Measurements from ENCODE around the gene ZRANB1.

Gene ZRANB1

DNA sequence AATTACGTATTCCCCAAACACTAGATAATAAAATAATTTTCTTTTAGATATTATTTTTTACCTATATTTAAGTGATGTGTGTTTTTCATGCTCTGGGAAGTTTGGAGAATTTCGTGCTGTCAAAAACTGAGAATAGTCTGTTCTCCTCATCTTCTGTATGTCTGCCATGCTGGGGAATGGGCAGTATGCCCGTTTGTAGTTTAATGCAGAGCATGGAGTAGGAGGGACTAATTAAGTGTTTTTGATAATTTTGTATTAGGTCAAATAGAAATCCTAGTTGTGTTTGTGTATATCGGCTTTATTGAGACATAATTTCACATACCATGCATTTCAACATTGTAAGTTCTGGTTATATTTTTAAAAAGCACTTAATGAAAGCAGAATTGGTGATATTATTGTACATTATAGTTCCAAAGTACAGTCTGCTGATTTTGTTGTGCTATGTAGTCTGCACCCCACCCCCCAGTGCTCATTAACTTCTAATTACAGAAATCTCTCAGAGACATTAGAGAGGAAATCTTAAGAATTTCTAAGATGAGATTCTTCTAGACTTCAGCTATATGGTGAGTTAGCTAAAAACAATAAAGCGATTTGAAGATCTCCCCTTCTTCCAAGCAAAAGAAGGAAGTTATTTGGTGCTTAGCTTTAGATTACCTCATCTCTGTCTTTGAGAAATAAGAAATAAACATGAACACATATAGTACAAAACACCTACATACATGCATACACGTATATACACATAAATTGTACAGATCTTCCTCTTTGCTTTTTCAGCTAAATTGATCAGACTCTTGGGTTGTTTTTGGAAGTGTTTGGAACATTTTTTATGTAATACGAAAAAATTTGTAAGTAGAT, 22.2 kb downstream of the ZRANB1 start:
- DNase-seq (ENCODE audit: low spot score) = no peak
- Mint-ChIP-seq H3K4me1 (ENCODE audit: low read depth) (peaks cover 6% of the 10 kb centered on the region), H3K27ac (no peak overlapping the region), H3K4me3 (no peak overlapping the region), H3K36me3 (ENCODE audit: low read depth) (peaks cover 12% of the 10 kb centered on the region), H3K9me3 (no peaks in the 10 kb centered on the region), H3K27me3 (ENCODE audit: low read depth) (no peaks in the 10 kb centered on the region)

DNA sequence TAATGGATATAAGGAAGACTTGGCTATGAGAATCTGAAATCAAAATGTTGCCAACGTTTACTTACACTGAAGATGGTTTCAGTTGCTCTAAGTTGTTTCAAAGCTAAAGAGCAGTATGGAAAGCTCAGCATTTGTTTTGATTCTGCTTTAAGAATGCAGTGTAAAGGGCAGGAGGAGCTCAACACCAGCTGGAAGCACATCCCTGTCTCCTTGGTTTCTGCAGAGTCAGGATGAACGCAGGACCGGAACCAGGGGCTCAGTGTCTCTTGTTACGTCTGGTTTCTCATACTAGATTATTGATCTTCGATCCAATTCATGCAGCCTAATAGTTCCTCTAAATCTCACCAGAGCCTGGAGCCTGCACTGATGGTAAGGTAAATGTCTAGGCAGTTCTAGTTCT, 24.1 kb downstream of the ZRANB1 start:
- H3K9me3 Mint-ChIP-seq = no peaks in the 10 kb centered on the region
- no peak overlapping the region for H3K4me3 Mint-ChIP-seq
- H3K36me3 Mint-ChIP-seq (ENCODE audit: low read depth) = peaks cover 15% of the 10 kb centered on the region

DNA sequence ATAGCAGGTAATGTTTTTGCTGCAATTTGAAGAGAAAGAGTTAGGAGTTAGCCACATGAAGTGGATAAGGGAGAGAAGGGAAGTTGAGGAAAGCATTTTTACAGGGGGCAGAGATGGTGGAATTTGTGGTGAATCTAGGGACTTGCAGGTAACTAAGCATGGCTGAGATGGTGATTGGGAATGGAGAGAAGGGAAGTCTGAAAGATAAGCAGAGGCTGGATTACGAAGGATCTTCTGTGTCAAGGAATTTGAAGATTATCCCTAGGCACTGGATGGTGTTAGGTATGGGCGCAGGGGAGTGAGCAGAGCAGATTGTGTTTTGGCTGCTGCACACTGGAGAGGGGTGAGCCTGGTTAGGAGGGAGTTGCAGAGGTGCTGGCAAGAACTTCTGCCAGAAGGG, 25.3 kb downstream of the ZRANB1 start:
- peaks cover 5% of the 10 kb centered on the region for H3K4me1 Mint-ChIP-seq (ENCODE audit: low read depth)
- H3K27ac Mint-ChIP-seq = no peak overlapping the region
- no peak for DNase-seq (ENCODE audit: low spot score)

More for the DNA sequence above, 24.1 kb downstream of the ZRANB1 start:
- Mint-ChIP-seq H3K4me1 (ENCODE audit: low read depth) (peaks cover 2% of the 10 kb centered on the region), H3K27ac (no peak overlapping the region), H3K27me3 (ENCODE audit: low read depth) (no peaks in the 10 kb centered on the region)
- no peak for DNase-seq (ENCODE audit: low spot score)

DNA sequence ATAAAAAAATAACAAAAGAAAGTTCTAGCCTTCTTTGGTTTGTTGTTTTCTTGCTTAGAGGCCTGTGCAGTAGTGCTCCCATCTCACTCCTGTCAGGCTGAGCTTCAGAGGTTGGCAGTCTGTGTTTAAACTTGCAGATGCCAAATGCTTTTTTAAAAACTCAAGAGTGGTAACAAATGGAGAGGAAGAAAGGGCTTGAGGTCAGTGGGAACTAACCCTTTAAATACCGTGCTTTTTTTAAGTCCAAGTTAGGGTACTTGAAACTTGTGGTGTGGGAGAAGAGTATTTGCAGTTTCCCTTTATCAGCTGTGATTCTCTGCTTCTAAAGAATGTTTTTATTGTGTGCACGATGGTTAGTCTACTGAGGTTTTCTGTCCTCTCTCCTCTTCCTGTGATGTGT, 29.4 kb downstream of the ZRANB1 start:
- DNase-seq (ENCODE audit: low spot score) = no peak
- Mint-ChIP-seq H3K27ac (no peak overlapping the region), H3K36me3 (ENCODE audit: low read depth) (peaks cover 25% of the 10 kb centered on the region), H3K27me3 (ENCODE audit: low read depth) (no peaks in the 10 kb centered on the region), H3K4me1 (ENCODE audit: low read depth) (peaks cover 13% of the 10 kb centered on the region), H3K4me3 (no peak overlapping the region), H3K9me3 (no peaks in the 10 kb centered on the region)

More for the DNA sequence above, 25.3 kb downstream of the ZRANB1 start:
- H3K9me3 Mint-ChIP-seq = no peaks in the 10 kb centered on the region
- no peaks in the 10 kb centered on the region for H3K27me3 Mint-ChIP-seq (ENCODE audit: low read depth)
- peaks cover 15% of the 10 kb centered on the region for H3K36me3 Mint-ChIP-seq (ENCODE audit: low read depth)
- no peak overlapping the region for H3K4me3 Mint-ChIP-seq

DNA sequence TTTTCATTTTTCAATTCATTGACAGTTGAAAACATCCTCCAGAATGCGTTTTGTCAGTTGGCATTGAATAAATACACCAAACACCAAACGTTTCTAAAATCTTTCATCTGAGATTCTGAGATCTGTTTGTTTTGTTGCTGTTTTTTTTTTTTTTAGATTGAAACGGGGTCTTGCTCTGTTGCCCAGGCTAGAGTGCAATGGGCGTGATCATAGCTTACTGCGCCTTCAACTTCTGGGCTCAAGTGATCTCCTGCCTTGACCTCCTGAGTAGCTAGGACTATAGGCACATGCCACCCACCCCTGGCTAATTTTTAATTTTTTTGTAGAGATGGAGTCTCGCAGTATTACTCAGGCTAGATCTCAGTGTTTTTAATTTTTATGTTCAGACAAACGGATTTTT, 30.7 kb downstream of the ZRANB1 start:
- Mint-ChIP-seq H3K27me3 (ENCODE audit: low read depth) (no peaks in the 10 kb centered on the region), H3K27ac (no peak overlapping the region), H3K9me3 (no peaks in the 10 kb centered on the region), H3K36me3 (ENCODE audit: low read depth) (peaks cover 19% of the 10 kb centered on the region), H3K4me1 (ENCODE audit: low read depth) (peaks cover 14% of the 10 kb centered on the region), H3K4me3 (no peak overlapping the region)
- no peak for DNase-seq (ENCODE audit: low spot score)

DNA sequence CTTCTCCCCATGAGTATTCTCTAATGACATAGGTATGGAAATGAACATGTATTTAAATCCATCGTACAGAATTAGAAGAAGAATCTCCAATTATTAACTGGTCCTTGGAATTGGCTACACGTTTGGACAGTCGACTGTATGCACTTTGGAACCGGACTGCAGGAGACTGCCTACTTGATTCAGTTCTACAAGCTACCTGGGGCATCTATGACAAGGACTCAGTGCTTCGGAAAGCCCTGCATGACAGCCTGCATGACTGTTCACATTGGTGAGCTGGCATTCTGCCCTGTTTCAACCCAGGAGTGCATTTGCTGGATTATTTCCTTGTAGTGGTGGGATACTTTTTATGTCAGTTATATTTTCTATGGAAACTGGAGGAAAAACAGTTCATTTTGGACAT, 32.2 kb downstream of the ZRANB1 start:
- Mint-ChIP-seq H3K9me3 (no peaks in the 10 kb centered on the region), H3K4me3 (no peak overlapping the region), H3K36me3 (ENCODE audit: low read depth) (peaks cover 16% of the 10 kb centered on the region), H3K27ac (no peak overlapping the region), H3K4me1 (ENCODE audit: low read depth) (peaks cover 14% of the 10 kb centered on the region), H3K27me3 (ENCODE audit: low read depth) (no peaks in the 10 kb centered on the region)
- no peak for DNase-seq (ENCODE audit: low spot score)

DNA sequence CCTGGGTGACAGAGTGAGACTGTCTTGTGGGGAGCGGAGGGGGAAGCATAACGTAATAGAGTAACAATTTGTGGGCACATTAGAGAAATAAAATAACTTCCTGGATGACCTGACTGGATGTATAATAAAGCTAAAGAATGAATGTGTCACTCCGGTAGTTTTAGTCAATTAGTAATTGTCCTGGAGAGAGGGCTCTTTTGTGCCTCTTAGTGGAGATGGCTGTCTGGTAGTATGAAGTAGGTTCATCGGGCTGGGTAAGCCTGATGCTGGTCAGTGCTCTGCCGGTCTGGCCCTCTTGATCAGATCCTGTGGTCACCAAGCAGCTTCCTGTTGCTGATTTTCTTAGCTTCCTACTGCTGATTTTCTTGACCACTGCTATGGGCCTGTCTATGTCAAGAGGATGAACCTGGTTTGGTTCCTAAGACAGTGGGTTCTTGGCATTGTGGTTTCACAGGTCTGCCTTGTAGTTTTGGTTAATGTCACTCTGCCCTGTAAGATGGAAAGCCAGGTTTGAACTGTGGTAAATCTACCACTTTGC, 34.1 kb downstream of the ZRANB1 start:
- Mint-ChIP-seq H3K27ac (no peak overlapping the region), H3K27me3 (ENCODE audit: low read depth) (no peaks in the 10 kb centered on the region), H3K36me3 (ENCODE audit: low read depth) (peaks cover 18% of the 10 kb centered on the region), H3K9me3 (no peaks in the 10 kb centered on the region), H3K4me1 (ENCODE audit: low read depth) (peaks cover 14% of the 10 kb centered on the region), H3K4me3 (no peak overlapping the region)
- no peak for DNase-seq (ENCODE audit: low spot score)

DNA sequence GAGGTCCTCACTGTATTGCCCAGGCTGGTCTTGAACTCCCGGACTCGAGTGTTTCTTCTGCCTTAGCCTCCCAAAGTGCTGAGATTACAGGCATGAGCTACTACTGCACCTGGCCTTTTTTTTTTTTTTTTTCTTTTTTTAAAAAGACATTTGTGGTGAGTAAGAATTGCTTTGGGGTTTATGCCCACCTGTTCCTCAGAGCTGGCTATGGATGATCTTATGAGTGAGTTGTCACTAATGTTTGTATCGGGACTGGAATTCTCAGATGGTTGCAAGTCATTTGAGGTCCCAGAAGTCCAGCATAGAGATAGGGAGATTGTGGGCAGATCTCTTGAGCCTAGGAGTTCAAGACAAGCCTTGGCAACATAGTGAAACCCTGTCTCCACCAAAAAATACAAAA, 35.2 kb downstream of the ZRANB1 start:
- no peak for DNase-seq (ENCODE audit: low spot score)
- Mint-ChIP-seq H3K9me3 (no peaks in the 10 kb centered on the region), H3K4me1 (ENCODE audit: low read depth) (peaks cover 9% of the 10 kb centered on the region), H3K27me3 (ENCODE audit: low read depth) (no peaks in the 10 kb centered on the region), H3K4me3 (no peak overlapping the region), H3K36me3 (ENCODE audit: low read depth) (peaks cover 24% of the 10 kb centered on the region), H3K27ac (no peak overlapping the region)

DNA sequence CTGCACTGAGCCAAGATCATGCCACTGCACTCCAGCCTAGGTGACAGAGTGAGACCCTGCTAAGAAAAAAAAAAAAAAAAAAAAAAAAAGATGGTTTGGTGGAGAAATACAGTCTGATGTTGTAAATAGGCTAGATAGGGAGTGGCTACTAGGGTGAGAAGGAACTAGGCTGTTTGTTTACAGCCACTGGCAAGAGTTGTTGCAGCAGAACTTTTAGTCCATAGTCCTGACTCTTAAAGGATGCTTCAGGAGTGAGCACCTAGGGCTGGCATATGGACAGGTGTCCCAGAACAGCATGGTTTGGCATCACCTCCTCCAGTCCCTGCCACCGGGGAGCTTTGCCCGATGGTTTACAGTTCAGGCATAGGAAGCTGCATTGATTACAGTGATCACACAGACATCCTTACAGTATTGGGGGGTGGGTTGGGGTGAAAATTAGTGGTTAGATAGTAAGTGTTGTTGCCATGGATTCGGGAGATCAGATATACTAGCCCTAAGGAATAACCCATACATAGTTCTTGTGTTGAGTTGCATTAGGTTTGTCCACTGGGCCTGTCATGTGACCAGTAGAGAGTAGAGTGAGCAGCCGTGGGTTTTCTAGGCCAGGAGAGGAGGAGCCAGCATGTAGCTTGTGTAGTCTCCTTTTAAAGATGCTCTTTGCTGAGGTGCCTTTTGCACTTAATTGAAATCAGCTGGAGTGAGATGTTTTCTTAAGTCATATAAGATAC, 35.9 kb downstream of the ZRANB1 start:
- Mint-ChIP-seq H3K9me3 (no peaks in the 10 kb centered on the region), H3K36me3 (ENCODE audit: low read depth) (peaks cover 25% of the 10 kb centered on the region), H3K4me1 (ENCODE audit: low read depth) (peaks cover 8% of the 10 kb centered on the region), H3K4me3 (no peak overlapping the region), H3K27me3 (ENCODE audit: low read depth) (no peaks in the 10 kb centered on the region), H3K27ac (no peak overlapping the region)
- no peak for DNase-seq (ENCODE audit: low spot score)

DNA sequence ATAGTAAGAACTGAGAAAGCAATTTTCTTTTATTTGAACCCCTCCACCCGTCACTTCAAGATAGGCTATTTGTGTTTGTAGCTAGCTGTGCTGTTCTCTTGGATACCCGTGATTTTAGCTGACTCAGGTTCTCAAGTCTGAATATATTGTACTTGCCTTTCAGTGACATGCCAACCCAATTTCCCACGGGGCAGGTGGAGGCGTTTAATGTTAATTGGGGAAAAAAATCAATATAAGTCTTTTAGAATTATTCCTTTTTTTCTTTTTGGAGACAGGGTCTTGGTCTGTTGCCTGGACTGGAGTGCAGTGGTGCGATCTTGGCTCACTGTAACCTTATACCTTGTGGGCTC, 36.4 kb downstream of the ZRANB1 start:
- no peak overlapping the region for H3K27ac Mint-ChIP-seq
- H3K36me3 Mint-ChIP-seq (ENCODE audit: low read depth) = peaks cover 31% of the 10 kb centered on the region
- H3K9me3 Mint-ChIP-seq = no peaks in the 10 kb centered on the region
- H3K4me1 Mint-ChIP-seq (ENCODE audit: low read depth) = peaks cover 13% of the 10 kb centered on the region
- H3K4me3 Mint-ChIP-seq = no peak overlapping the region
- DNase-seq (ENCODE audit: low spot score) = no peak
- no peaks in the 10 kb centered on the region for H3K27me3 Mint-ChIP-seq (ENCODE audit: low read depth)

DNA sequence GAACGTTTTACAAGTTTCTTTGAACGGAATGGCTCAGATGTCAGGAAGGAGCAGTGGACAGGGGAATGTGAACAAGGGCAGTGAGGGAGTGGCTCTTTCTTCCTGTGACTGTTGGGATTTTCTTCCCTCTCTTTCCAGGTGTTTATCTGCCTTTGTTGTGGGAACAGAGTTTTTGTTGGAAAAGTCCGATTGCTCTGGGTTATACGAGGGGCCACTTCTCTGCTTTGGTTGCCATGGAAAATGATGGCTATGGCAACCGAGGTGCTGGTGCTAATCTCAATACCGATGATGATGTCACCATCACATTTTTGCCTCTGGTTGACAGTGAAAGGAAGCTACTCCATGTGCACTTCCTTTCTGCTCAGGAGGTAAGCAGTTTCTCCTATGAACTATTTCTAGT, 41.4 kb downstream of the ZRANB1 start:
- DNase-seq (ENCODE audit: low spot score) = no peak
- Mint-ChIP-seq H3K27ac (no peak overlapping the region), H3K27me3 (ENCODE audit: low read depth) (no peaks in the 10 kb centered on the region), H3K4me1 (ENCODE audit: low read depth) (peaks cover 10% of the 10 kb centered on the region), H3K4me3 (no peak overlapping the region), H3K36me3 (ENCODE audit: low read depth) (peaks cover 38% of the 10 kb centered on the region), H3K9me3 (no peaks in the 10 kb centered on the region)

DNA sequence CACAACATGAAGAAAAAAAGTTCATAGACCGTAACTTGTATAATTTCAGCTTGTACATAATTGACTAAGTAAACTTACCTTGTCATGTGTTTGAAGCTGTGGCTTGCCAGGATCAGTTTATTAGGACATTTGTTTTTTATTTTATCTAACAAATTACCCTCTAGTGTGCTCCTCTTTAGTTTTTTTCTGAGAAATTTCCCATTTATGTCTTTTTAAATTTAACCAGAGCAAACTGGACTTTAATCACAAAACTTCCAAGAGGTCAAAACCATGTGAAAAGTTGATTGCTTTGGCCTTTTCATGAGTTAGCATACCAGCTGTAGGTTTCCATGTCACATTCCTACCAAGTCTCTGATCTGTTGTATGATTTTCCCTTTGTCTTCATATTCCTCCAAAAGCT, 42.5 kb downstream of the ZRANB1 start:
- DNase-seq (ENCODE audit: low spot score) = no peak
- H3K36me3 Mint-ChIP-seq (ENCODE audit: low read depth) = peaks cover 35% of the 10 kb centered on the region
- no peaks in the 10 kb centered on the region for H3K9me3 Mint-ChIP-seq
- H3K27ac Mint-ChIP-seq = no peak overlapping the region
- no peaks in the 10 kb centered on the region for H3K27me3 Mint-ChIP-seq (ENCODE audit: low read depth)
- H3K4me3 Mint-ChIP-seq = no peak overlapping the region
- H3K4me1 Mint-ChIP-seq (ENCODE audit: low read depth) = peaks cover 10% of the 10 kb centered on the region

DNA sequence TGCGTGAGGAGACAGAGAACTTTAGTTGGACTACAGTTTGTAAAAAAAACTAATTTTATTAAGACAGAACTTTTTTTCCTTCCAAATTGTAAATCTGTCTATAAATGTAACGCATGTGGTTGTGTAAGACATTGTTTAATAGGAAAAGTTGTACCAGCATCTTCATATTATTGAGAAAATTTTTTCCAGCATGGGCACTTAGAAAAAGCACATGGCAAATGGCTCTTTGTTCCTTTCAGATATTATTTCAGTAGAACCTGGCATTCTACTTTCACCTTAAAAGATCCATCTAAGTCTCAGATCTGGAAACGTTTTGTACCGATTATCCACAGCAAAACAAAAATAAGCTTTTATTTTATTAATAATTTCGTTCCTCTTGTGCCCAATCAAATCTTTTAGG, 43.2 kb downstream of the ZRANB1 start:
- H3K36me3 Mint-ChIP-seq (ENCODE audit: low read depth) = peaks cover 34% of the 10 kb centered on the region

DNA sequence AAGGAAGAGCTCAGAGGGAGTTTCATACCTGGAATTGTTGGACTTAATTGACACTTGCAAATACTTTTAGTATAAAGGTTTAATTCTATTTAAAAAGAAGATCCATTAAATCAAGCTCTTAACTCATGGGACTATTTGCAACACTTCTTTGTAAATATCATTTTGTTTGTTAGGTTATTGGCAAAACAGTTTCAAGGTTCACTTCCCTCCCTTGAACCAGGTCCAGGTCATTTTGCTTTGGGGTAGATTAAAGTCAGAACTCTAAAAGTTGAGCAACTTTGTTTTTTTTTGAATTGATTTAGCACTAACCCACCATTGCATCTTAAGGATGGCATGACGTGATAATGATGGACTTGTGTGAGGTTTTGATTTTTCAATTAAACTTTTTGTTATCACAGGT, 45.9 kb downstream of the ZRANB1 start:
- H3K9me3 Mint-ChIP-seq = no peaks in the 10 kb centered on the region
- DNase-seq (ENCODE audit: low spot score) = no peak
- no peaks in the 10 kb centered on the region for H3K27me3 Mint-ChIP-seq (ENCODE audit: low read depth)
- peaks cover 25% of the 10 kb centered on the region for H3K36me3 Mint-ChIP-seq (ENCODE audit: low read depth)
- H3K4me3 Mint-ChIP-seq = no peak overlapping the region
- peaks cover 10% of the 10 kb centered on the region for H3K4me1 Mint-ChIP-seq (ENCODE audit: low read depth)
- H3K27ac Mint-ChIP-seq = no peak overlapping the region

More for the DNA sequence above, 43.2 kb downstream of the ZRANB1 start:
- Mint-ChIP-seq H3K27ac (no peak overlapping the region), H3K4me1 (ENCODE audit: low read depth) (peaks cover 10% of the 10 kb centered on the region), H3K4me3 (no peak overlapping the region), H3K27me3 (ENCODE audit: low read depth) (no peaks in the 10 kb centered on the region), H3K9me3 (no peaks in the 10 kb centered on the region)
- DNase-seq (ENCODE audit: low spot score) = no peak

Measured in T-helper 2 cell treated with Interferon-gamma antibody and Interleukin-4, amounts not matched to agents 5 μg/mL and 100 μg/mL, for 36 hours (primary cell).